Thyroid gland (tissue), 4 donors: Measurements from ENCODE around the gene AP4E1.

Source experiments
- POLR2A ChIP-seq, 2 donors: fragments of 450-650 bp; IDR thresholded peaks; one replicate each; pipeline ENCODE4 v1.6.1; 2017; ENCODE audit warnings: antibody characterized with exemption in 2 of 2, mild to moderate bottlenecking in 2 of 2, moderate library complexity in 1 of 2
- TF ChIP-seq, protein P1 (sequence below), 6 experiments: fragments of 200-600 bp in 3 of 6; fragments of 450-650 bp in 3 of 6; sonication (generic) in 3 of 6; IDR thresholded peaks; one replicate each; pipeline ENCODE4 v1.5.1; 2016 to 2019; ENCODE audit warnings: antibody characterized with exemption in 6 of 6, mild to moderate bottlenecking in 2 of 6, inconsistent platforms in 1 of 6, moderate library complexity in 1 of 6

DNA sequence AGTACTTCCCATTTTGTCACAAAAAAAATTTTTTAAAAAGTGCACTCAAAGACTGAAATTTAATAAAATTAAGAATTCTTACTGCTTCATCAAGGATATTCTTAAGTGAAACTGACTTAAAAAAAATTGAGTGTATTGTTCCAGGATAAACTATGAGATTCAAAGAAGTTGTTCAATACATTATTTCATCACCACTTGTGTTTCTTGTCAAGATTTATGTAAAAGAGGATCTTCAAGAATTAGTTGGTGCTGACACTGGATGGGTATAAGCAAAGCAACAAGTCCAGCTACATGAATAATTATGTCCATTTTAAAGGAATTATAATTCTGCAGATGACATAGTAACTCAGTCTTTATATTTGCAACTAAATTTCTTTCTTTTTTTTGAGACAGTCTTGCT, 4.3 kb upstream of the AP4E1 start:
- TF ChIP-seq, protein P1, sequence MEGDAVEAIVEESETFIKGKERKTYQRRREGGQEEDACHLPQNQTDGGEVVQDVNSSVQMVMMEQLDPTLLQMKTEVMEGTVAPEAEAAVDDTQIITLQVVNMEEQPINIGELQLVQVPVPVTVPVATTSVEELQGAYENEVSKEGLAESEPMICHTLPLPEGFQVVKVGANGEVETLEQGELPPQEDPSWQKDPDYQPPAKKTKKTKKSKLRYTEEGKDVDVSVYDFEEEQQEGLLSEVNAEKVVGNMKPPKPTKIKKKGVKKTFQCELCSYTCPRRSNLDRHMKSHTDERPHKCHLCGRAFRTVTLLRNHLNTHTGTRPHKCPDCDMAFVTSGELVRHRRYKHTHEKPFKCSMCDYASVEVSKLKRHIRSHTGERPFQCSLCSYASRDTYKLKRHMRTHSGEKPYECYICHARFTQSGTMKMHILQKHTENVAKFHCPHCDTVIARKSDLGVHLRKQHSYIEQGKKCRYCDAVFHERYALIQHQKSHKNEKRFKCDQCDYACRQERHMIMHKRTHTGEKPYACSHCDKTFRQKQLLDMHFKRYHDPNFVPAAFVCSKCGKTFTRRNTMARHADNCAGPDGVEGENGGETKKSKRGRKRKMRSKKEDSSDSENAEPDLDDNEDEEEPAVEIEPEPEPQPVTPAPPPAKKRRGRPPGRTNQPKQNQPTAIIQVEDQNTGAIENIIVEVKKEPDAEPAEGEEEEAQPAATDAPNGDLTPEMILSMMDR (IDR thresholded peaks at IDR 0.05): no peak
- TF ChIP-seq POLR2A (IDR thresholded peaks at IDR 0.05): no peak
